Panc1 (cell line): ENCODE results near the gene RPL36A.

Experiments used
- CTCF ChIP-seq: fragments of 450-650 bp; IDR thresholded peaks from 2 replicates; pipeline ENCODE4 v1.5.1; 2017; ENCODE audit warnings: mild to moderate bottlenecking
- POLR2AphosphoS5 ChIP-seq: IDR thresholded peaks from 2 replicates; pipeline ENCODE4 v1.6.1; 2012; ENCODE audit warnings: mild to moderate bottlenecking, low read depth, low read length, moderate library complexity
- REST ChIP-seq, 2 experiments: IDR thresholded peaks; 2 replicates each; pipeline ENCODE4 v1.6.1; 2011 to 2012; ENCODE audit warnings: low read depth in 2 of 2, control low read depth in 1 of 2, low read length in 1 of 2, mild to moderate bottlenecking in 1 of 2, moderate library complexity in 1 of 2; ENCODE audit not compliant: insufficient read depth in 1 of 2
- SIN3A ChIP-seq: IDR thresholded peaks from 2 replicates; pipeline ENCODE4 v1.6.1; 2012; ENCODE audit warnings: low read depth, mild to moderate bottlenecking, low read length, moderate library complexity, borderline replicate concordance; ENCODE audit not compliant: insufficient read depth
- TCF7L2 ChIP-seq: IDR thresholded peaks from 2 replicates; pipeline ENCODE4 v1.6.1; 2011; ENCODE audit warnings: mild to moderate bottlenecking, low read depth, low read length, inconsistent platforms

- no peak for TF ChIP-seq POLR2AphosphoS5
- TF ChIP-seq REST (IDR thresholded peaks at IDR 0.05; ENCODE audit: insufficient read depth in 1 of 2, low read depth in 2 of 2, low read length in 1 of 2), result no peak
- no peak for TF ChIP-seq CTCF
- no peak for TF ChIP-seq SIN3A
- no peak for TF ChIP-seq TCF7L2
These were observed 27.4 kb downstream of the RPL36A start for GRCh38 chrX:101417981-101418841.
